ENCODE results near the gene HSD17B1. TPM values are rescaled to one million over a fixed set of nuclear protein-coding genes. Genes with fewer than 3 reads are reported as not detected.

The HSD17B1 gene
- total RNA-seq, 4 donors from 2014 or later = 0.33 to 0.66 (median 0.47) TPM; not detected in 1

- ATAC-seq (no peak), DNase-seq (no peak)
- Histone ChIP-seq H3K27ac (no peak overlapping the region), H3K36me3 (peaks cover 4 to 90% of the 10 kb centered on the region in 2 donors), H3K4me3 (no peak overlapping the region), H3K27me3 (no peaks in the 10 kb centered on the region), H3K4me1 (no peaks in the 10 kb centered on the region), H3K9me3 (no peaks in the 10 kb centered on the region)
- in situ Hi-C loops (cut with MboI; ENCODE audit: low sequenced_read_pairs in 4 of 4) = no loop called here
- intact Hi-C loops (cut with DNase I; ENCODE audit: low total_unique reads) = no loop called here
- TF ChIP-seq POLR2A (IDR thresholded peaks at IDR 0.05) (no peak), CTCF (IDR thresholded peaks at IDR 0.05 in 4 of 5, conservative IDR thresholded peaks at IDR 0.05 in 1 of 5) (no peak)
Measured at GRCh38 chr17:42509409-42509808, 43.3 kb upstream of the HSD17B1 start.

DNA sequence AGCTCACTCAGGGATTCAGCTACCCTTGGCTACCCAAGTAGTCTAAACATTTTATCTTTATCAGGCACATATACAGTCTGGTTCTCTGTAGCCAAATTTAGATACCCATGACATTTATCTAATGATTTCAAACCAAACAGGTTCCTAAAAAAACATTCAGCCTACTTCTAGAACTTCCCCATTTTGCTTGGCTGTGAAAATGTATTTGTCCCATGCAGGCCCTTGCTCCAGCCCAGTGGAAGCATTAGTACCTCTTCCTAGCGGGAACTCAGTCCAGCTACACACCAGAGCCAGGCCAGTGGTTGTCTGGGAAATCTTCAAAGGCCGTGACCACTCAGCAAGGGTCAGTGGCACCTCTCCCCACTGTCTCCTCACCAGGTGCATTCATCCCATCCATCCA is 42.9 kb upstream of the HSD17B1 start:
- H3K4me1 ChIP-seq = no peaks in the 10 kb centered on the region
- no peaks in the 10 kb centered on the region for H3K9me3 ChIP-seq
- in situ Hi-C loops (cut with MboI; ENCODE audit: low sequenced_read_pairs in 4 of 4) (no loop called here), intact Hi-C loops (cut with DNase I; ENCODE audit: low total_unique reads) (no loop called here)
- H3K4me3 ChIP-seq = no peak overlapping the region
- TF ChIP-seq POLR2A (IDR thresholded peaks at IDR 0.05) = no peak
- DNase-seq = no peak
- H3K36me3 ChIP-seq = peaks cover 4 to 90% of the 10 kb centered on the region in 2 donors
- H3K27me3 ChIP-seq = no peaks in the 10 kb centered on the region
- ATAC-seq = no peak
- no peak overlapping the region for H3K27ac ChIP-seq

DNA sequence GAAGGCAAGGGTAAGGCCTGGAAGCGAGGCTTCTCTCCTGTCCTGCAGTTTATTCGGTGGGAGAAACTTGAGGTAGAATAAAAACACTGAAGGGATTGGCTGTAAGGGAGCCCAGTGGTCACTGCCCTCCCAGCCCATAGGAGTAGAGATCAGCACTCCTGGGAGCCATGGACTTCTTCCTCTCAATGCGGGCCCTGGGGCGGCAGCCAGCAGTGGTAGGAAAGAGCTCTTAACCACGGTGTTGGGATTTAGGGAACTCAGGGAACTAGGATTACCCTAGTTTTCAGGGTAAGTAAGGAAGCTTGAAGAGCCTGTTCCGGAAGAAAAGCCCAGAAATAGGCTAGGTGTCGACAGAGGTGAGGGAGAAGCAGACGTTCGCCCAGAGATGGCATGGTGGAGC is 40.5 kb upstream of the HSD17B1 start:
- no peak for TF ChIP-seq CTCF (IDR thresholded peaks at IDR 0.05 in 4 of 5, conservative IDR thresholded peaks at IDR 0.05 in 1 of 5)
- TF ChIP-seq POLR2A (IDR thresholded peaks at IDR 0.05) = no peak

GRCh38 chr17:42512733-42513251 is 39.9 kb upstream of the HSD17B1 start:
- ATAC-seq = no peak
- H3K27me3 ChIP-seq = no peaks in the 10 kb centered on the region
- no peaks in the 10 kb centered on the region for H3K9me3 ChIP-seq
- H3K4me1 ChIP-seq = peaks cover 10 to 18% of the 10 kb centered on the region in 2 donors
- intact Hi-C loops (cut with DNase I; ENCODE audit: low total_unique reads) = no loop called here
- peaks cover 4 to 71% of the 10 kb centered on the region in 2 donors for H3K36me3 ChIP-seq
- no peak for TF ChIP-seq POLR2A (IDR thresholded peaks at IDR 0.05)
- no peak for TF ChIP-seq CTCF (IDR thresholded peaks at IDR 0.05 in 4 of 5, conservative IDR thresholded peaks at IDR 0.05 in 1 of 5)
- no peak overlapping the region for H3K4me3 ChIP-seq
- H3K27ac ChIP-seq = peak overlapping the region; percentile 48 to 68 (median 52)
- DNase-seq = no peak
- in situ Hi-C loops (cut with MboI; ENCODE audit: low sequenced_read_pairs in 4 of 4) = no loop called here

More for the DNA sequence above, 40.5 kb upstream of the HSD17B1 start:
- Histone ChIP-seq H3K27ac (peak overlapping the region; percentile 48 to 68 (median 52)), H3K4me3 (no peak overlapping the region), H3K36me3 (peaks cover 4 to 76% of the 10 kb centered on the region in 2 donors), H3K27me3 (no peaks in the 10 kb centered on the region), H3K4me1 (peaks cover 4 to 12% of the 10 kb centered on the region in 2 donors), H3K9me3 (no peaks in the 10 kb centered on the region)
- in situ Hi-C loops (cut with MboI; ENCODE audit: low sequenced_read_pairs in 4 of 4) = no loop called here
- ATAC-seq (no peak), DNase-seq (no peak)
- intact Hi-C loops (cut with DNase I; ENCODE audit: low total_unique reads) = no loop called here

GRCh38 chr17:42513686-42514085 is 39.0 kb upstream of the HSD17B1 start:
- Histone ChIP-seq H3K4me1 (peaks cover 19 to 27% of the 10 kb centered on the region in 2 donors), H3K9me3 (no peaks in the 10 kb centered on the region), H3K36me3 (peaks cover 4 to 62% of the 10 kb centered on the region in 2 donors), H3K27ac (peak overlapping the region; percentile 48 to 68 (median 52)), H3K27me3 (no peaks in the 10 kb centered on the region), H3K4me3 (no peak overlapping the region)
- no peak for TF ChIP-seq CTCF (IDR thresholded peaks at IDR 0.05 in 4 of 5, conservative IDR thresholded peaks at IDR 0.05 in 1 of 5)
- TF ChIP-seq POLR2A (IDR thresholded peaks at IDR 0.05) = no peak
- intact Hi-C loops (cut with DNase I; ENCODE audit: low total_unique reads) = no loop called here
- DNase-seq (no peak), ATAC-seq (no peak)
- in situ Hi-C loops (cut with MboI; ENCODE audit: low sequenced_read_pairs in 4 of 4) = no loop called here
